ENCODE measurements around the gene TSPAN4.

Gene TSPAN4, protein sequence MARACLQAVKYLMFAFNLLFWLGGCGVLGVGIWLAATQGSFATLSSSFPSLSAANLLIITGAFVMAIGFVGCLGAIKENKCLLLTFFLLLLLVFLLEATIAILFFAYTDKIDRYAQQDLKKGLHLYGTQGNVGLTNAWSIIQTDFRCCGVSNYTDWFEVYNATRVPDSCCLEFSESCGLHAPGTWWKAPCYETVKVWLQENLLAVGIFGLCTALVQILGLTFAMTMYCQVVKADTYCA

DNA sequence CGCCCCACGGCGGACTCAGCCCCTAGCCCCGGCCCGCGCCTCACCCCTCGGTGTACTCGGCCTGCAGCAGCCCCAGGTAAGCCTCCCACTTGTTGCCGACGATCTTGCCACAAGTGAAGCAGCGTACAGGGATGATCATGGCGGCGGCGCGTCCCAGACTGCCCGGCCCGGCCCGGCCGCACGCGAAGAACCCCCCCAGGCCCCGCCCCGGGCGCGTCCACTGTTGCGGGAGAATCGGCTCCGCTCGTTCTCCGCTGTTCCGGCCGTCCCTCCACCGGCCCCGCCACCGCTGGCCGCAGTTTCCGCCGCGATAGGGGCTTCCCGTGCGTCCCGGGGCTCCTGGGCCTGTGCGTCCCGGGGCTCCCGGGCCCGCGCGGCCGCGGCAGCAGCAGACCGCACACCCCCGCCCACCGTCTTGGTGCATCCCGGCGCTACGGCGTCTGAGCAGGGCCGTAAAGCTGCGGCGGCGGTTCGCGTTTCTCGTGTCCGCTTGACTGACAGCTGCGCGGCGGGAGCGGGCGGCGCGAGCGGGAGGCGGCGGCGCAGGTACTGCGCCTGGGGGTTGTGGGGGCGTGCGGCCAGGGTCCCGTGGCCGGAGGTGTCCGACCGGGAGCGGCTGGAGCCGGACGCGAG, at the start of gene TSPAN4, which contains the start of gene POLR2L:
TSS of gene TSPAN4 (plus strand) at position 483 of the 633 bp plus-strand sequence. CDS start 7,453 bp downstream, outside the sequence.
TSS of gene POLR2L (minus strand) at position 160 of the 633 bp plus-strand sequence. CDS start at position 139, 21 bp downstream.
- peak; percentile 66 for DNase-seq

DNA sequence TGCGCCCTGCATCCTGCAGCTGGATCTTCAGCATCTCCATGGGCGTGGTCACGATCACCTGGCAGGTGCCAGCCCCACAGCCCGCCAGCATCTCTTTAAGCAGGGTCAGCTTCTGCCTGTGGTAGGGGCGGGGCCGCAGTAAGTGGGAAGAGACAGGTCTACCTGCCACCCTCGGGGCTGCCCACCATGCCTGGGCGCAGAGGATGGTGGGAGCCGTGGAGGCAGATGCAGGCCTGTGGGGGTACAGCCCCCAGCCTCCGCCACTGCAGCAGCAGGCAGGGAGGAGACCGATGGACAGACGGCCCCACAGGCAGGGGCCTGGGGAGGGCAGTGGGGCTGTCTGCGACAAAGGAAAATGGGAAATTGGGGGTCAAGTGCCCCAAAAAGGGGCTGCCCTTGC, 49.8 kb upstream of the TSPAN4 start:
- no peak for DNase-seq

DNA sequence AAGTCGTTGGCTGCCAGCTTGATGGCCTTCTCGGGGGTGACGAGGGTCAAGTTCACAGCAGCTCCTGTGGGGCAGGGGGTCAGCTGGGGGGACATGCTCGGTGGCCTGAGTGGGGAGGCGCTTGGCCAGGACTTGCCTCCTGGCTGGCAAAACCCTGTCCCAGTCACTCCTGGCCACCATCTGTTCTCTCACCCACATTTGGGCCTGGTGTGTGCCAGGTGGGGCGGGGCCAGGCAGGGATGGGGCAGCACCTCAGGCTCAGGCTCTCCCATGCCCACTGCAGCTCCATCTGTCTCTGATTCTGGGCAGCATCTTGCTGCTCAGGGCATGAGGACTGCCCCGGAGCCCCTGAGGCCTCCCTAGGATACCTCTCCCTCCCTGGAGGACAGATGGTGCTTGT, 49.1 kb upstream of the TSPAN4 start:
- DNase-seq: no peak

DNA sequence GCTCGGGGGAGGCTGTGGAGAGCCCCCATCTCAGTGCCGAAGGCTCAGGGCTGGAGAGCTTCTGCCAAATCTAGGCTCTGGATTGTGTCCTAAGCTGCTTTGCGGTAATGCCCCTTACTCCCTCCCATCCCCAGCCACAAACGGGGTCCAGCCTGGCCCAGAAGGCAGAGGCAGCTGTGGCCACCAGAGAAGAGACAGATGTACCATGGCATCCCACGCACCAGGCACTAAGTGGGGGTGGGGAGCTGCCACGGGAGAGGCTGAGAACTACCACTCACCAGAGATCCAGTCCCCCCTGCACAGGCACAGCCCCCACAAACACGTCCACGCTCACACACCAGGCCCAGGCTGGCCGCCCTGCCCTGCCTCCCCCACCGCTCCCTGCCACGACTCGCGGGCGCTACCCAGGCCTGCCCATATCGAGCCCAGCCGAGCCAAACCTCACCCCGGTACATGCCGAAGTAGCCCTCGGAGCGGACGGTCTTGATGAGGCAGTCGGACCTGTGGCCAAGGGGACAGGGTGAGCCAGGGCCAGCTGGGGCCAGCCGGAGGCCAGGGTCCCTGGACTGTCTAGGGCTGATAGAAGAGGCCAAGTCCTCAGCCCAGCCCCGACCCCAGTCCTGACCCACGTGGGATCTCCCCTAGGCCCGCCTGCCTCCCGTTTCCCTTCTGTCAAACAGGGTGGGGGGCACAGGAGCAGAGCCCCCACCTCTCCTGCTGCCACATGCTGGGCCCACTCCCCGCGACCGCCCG, 48.5 kb upstream of the TSPAN4 start:
- no peak for DNase-seq

DNA sequence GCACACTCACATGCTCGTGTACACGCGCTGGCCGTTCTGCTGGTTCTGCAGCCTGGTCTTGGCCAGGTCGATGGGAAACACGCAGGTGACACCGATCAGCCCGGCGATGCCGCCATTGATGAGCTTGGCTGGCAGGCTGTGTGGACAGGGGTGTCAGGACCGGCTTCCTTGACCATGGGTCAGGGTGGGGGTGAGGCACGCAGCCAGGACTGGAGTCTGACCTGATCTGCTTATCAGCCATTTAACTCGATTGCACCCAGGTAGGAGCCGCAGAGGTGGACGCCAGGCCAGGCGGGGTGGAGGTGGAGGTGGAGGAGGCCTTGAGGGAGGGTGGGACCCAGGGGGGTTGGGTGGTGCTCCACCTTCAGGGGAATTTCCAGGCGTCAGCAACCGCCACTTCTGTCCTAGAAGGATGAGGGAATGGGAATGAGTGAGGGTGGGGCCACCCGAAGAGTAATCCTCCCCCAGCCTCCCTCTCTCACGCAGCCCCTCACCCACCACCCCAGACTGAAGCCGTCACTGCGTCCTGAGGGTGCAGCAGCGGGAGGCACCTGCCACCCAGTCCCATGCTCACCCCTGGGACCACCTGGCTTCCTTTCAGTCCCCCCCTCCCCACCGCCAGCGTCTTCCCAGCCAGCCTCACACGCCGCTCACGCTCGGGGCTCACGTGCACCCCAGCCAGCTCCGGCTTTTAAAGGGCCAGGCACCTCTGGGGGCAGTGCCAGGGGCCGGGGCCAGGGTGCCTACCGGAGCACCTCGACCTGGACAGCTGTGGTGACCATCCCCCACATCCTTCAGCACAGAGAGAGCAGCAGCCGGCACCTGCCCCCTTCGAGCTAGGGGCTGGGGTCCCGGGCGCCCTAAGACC, 47.7 kb upstream of the TSPAN4 start:
- DNase-seq: no peak

DNA sequence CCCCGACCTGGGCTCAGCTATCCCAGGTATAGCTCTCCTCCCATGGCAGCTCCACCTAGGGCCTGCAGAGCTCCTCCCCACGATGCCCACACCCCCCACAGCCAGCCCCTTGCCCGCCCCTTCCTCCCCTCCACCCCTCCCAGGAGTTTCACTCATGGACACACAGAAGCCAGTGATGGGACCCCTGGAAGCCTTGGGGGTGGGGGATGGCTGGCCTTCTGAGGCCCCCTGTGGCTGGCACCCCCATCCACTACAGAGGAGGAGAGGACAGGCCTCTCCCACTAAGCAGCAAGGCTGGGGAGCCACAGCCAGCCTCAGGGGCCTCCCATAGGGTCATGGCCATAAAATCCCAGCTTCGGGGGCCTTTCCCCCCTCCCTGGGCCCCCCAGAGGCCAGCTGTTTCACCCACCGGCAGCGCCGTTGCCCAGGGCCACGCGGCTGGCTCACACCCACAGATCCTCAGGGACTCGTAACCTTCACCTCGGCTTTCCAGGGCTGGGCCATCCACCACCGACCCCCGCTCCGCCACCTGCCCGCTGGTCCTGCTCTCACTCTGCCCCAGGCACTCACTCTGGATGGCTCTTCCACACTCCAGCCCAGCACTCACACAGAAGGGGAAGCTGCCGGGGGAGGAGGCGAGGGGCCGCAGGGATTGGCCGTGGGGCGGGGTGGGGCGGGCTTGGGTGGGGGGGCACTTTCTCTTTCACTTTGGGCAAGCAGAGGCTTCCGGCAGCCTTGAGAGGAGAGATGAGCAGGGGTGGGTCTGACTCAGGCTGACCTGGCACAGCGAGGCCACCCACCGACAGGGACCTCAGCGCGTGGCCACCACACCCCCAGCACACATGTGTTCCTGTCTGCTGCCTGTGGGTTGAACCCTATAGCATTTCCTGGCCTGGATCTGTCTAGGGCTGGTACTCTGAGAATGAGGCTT, 46.8 kb upstream of the TSPAN4 start:
- DNase-seq: peak; percentile 49

DNA sequence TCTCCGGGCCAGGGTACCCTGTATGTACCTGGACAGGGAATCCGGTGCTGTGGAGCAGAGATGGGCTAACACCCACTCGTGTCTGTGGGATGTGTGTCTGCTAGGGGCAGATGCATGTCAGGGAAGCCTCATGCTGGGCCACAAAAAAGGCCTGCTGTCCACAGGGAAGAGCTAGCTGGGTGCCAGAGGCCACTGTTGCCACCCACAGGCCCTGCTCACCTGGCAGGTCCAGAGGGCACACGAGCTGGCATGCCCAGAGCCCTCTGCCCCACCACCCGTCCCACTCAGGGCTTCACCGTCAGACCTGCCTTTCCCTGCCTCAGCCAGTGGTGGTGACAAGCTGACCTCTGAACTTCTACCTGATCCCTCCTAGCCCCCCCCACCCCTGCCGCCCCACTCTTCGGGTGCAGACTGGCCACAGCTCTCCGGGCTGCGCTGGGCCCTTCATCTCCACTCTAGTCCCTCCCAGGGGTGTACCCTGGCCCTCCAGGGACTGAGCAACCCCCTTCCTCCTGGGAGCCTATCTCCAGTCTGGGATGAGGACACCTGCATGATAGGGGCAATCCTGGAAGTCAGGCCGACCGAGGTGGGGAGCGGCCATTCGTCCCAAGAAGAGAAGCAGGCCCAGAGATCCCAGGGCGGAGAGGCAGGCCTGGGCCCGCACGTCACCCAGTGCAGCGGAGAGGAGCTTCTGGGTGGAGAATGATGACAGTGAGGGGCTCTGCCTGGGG, 45.9 kb upstream of the TSPAN4 start:
- no peak for DNase-seq

DNA sequence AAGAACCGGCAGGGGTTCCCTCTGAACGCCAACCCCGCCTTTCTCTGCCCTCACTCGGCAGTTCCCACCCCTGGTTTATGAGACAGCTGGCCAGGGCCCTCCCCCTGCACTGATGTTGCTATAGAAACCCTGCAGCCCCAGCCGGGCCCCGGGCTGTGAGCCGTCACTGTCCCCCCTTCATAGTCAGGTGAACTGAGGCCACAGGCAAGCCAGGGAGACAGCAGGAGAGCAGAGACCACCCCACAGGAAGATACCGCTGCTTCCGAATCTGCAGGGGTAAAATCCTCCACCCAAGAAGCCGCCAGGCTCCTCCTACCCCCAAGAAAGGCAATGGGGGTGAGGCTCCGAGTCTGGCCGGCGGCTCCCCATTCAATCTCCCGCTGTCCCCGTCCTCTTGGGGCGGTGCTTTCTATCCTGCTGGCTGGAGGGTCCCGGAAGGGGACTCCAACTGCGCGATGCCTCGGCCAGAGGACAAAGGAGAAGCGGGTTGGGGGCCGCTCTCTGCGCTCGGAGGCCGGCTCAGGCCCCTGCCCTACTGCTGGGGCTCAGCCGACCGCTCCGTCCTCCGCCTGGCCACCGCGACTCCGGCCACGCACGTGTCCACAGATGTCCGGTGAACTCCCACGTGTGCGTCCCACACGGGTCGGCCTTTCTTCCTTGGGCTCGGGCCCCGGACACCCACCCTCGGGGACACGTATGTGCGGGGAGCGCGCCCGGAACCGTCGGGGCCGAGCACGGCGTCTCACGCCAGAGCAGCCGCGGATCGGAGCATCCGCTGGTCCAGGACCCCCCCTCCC, 45.2 kb upstream of the TSPAN4 start:
- peak; percentile 47 for DNase-seq

DNA sequence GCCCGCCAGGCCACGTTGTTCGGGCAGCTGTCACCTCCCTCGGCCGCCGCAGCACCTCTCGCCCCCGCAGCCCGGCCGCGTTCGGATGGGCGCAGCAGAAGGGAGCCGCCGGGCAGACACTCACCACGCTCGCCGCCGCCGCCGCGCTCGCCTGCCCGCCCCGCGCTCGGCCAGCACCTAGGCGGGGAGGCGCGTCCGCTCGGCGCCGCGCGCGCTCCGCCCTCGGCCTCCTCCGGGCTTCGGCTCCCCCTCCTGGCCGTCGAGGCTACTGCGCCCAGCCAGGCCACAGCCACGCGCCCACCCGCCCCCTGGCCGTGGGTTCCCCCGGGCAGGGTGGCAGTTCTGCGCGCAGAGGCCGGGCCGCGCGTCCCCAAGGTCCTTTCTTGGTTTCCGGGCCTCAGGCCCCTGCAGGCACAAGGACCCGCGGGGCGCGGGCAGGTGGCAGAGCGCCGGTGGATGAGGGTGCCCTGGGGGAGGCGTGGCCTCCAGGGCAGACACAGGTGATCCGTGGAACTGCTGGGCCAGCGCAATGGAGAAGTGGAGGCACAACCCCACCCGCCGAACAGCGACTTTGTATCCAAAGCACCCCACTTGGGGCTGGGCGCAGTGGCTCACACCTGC, 44.4 kb upstream of the TSPAN4 start, which contains the start of gene SLC25A22:
TSS of gene SLC25A22 (minus strand) at position 189 of the 621 bp plus-strand sequence. CDS start 3,275 bp downstream, outside the sequence.
- DNase-seq: peak; percentile 41

DNA sequence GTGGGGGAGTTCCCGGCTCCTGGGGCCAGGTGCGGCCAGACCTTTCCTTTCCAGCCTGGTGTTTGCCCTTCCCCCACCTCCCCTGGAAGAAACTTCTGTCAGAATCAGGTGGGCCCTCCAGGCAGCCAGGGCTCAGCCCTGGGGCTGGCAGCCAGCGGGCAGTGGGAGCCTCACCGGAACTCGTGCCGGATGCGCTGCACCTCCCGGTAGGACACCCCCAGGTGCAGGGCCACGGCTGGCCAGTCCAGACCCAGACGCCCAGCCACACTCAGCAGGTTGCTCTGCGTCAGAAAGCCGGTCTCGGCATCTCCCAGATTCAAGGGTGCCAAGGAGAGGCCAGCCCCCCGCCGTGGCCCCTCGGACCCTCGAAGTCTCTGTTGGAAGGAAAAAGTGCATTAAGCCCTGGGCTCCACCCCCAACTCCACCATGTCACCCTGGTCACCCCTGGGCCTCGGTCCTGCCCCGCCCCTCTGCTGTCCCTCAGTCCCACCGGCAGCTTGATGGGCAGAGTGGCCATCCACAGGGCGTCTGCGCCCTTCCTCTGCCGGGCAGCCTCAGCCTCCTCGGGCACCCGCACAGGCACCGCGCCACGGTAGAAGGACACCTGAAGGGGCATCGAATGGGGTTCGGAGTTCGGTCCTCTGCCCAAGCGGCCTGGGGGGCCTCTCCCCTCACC, 42.9 kb upstream of the TSPAN4 start:
- DNase-seq: no peak

DNA sequence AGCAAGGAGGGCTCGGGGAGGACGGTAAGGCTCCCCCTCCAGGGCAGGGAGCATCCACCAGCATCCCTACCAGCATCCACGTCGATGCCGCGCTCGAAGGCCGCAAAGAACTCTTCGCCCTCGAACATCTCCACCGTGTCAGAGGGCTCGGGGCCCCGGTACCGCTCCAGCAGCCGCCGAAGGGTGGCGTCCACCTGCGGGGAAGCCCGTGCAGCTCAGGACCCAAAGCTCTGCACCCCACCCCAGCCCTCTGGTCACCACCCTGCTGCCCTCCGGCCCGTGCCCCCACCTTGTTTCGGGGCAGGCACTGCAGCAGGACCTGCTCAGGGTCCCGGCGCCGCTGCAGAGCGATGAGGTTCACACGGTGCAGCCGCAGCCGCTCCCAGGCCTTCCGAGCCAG, 42.2 kb upstream of the TSPAN4 start:
- DNase-seq: no peak

DNA sequence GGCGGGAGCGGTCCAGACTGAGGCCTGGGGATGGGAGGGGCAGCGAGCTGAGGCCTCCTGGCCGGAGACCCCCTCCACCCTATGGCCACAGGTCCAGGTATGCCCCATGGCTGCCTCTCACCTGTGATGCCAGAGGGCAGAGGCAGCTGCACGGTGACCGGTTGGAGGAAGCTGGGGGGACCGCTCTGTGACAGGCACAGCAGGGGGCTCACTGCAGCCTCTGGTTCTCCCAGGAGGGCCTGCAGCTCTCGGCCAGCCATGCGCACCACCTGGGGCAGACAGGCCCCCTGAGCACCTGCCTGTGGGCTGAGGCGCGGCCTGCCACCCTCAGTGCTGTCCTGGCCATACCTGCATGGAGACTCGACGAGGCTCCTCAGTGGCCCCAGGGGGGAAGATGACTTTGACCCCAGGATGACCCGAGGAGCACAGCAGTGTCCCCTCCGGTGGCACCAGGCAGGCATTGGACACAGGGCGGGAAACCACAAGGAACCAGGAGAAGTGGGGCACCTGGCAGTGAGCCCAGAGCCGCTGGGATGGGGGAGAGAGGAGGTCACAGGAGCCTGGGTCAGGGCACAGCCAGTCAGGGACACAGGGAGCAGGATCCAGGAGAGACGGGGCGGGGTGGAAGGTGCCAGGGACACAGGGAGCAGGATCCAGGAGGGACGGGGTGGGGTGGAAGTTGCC, 41.4 kb upstream of the TSPAN4 start:
- no peak for DNase-seq

DNA sequence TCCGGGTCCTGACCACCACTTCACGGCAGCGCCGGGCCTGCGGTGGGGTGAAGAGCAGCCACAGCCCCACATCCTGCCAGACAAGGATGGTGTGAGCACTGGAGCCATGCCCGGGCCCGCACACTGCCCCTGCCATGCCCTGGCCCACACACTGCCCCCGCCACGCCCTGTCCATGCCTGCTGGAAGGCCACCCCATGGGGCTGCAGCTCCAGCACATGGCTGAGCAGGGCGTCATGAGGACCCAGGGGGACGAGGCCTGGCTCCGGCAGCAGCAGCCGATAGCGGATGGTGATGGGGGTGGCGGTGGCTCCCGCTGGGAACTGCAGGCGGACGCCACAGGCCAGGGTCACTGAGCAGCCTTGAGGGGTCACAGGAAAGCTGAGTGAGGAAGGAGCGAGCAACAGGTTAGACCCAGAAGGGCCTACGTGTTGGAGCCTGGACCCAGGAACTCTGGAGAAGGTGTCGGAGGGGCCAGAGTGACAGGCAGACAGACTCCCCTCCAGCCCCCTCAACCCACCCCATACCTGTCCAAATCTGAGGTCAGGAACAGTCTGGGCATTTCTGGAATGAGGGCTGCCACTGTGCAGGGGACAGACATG, 40.5 kb upstream of the TSPAN4 start:
- DNase-seq: no peak

DNA sequence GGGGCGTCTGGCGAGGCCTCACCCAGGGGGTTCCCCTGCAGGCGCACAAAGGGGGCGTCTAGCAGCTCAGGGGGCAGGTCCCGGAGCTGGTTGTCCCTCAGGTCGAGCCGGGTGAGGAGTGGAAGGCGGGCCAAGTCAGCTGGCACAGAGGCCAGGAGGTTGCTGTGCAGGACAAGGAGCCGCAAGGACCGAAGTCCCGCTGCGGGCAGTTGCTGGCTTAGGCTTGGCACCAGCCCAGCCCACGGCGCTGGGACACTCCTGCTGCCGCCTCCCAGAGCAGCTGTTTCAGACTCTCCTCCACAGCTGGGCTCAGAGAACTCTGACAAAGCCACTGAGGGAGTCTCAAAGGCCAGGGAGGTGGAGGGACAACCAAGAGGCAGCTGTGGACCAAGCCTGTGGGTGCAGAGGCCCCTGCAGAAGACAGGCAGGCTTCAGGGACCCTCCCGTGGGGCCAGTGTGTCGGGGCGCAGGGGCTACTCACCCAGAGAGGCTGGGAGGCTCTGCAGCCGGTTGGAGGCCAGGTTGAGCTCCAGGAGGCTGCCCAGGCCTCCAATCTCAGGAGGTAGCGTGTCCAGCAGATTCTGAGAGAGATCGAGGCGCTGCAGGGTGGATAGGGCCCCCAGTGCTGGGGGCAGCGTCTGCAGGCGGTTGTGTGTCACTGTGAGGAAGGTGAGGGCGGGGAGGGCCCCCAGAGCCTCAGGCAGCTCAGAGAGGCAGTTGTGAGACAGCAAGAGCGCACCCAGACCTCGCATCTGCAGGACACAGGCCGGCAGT, 39.8 kb upstream of the TSPAN4 start:
- DNase-seq: no peak

DNA sequence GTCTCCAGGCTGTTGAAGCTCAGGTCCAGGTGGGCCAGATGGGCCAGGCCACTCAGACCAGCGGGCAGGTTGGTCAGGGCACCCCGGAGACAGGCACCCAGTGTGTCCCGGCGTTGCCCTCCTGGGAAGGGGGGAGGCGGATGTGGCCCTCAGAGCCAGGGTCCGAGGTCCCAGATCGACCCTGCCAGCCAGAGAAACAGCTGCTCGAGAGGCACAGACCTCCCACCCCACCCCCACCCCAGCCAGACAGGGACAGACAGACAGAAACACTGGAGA, 39.2 kb upstream of the TSPAN4 start:
- no peak for DNase-seq

DNA sequence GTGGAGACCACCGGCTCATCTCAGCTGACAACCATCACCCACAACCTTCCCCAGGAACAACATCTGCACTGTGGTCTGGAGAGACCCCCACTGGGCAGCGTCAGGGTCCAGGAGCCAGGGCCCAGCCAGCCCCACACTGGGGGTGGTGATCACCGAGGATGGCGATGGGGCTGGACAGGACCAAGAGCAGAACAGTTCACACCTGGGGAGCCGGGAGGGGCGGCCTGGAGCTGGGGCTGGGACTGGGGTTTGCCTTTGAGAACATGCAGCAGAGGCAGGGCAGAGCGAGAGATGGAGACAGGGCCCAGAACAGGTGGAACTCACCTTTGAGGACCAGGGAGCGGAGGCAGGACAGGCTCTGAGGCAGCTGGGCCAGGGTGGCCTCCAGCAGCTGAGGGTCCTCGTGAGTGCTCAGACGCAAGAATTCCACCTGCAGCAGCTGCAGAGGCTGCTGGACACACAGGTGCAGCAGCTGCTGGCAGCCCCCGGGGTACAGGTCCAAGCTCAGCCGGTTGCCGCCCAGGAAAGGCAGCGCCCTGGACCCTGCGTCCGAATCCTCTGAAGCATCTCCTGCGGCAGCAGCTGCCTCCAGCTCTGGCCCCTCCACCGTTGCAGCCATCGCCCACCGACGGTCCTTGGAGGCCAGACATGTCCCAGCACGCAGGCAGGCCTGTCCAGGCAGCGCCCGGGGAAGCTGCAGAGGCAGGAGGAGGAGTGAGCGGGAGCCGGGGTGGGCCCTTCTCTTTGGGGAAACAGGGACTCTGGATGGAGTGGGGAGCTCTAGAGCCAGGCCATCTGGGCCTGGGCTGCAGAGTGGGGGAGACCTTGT, 38.7 kb upstream of the TSPAN4 start:
- DNase-seq: no peak

DNA sequence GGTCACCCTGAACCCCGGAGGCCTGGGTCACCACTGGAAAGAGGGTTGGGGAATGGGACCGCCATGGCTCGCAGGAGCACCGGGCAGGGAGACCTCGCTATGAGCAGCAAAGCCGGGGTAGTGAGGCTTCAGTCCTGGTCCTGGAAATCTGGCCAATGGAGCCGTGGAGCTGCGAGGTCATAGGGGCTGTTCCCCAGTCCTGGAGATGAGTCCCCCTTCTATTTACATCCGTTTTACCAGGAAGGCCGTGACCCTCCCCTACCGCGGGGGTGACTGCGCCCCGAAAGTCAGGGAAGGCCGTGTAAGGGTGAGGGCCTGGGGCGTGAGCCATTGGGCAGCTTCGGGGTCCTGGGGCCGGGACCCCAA, 38.1 kb upstream of the TSPAN4 start:
- no peak for DNase-seq

All from NCI-H2107 (cell line).